Breast epithelium (tissue), 4 donors: ENCODE data around the gene SNX25. TPM values are rescaled to one million over a fixed set of nuclear protein-coding genes. Genes with fewer than 3 reads are reported as not detected.

Experiments used
- DNase-seq, 2 donors: peaks; one replicate each; pipeline ENCODE4 v3.0.0-alpha.2; 2019; ENCODE audit warnings: low spot score in 2 of 2
- H3K27ac ChIP-seq, 2 donors: fragments of 200-600 bp; sonication (generic) in 1 of 2; one replicate each; pipeline ENCODE4 v1.5.1; 2016 to 2019; ENCODE audit warnings: mild to moderate bottlenecking in 1 of 2
- H3K27me3 ChIP-seq, 2 donors: fragments of 200-600 bp; sonication (generic) in 1 of 2; one replicate each; pipeline versions ENCODE4 v1.5.1 to v1.6.0; 2017 to 2019; ENCODE audit warnings: control low read depth in 1 of 2, mild to moderate bottlenecking in 1 of 2
- H3K36me3 ChIP-seq: fragments of 200-600 bp; one replicate; pipeline ENCODE4 v1.5.1; 2019
- H3K4me1 ChIP-seq, 2 donors: fragments of 200-600 bp; sonication (generic); one replicate each; pipeline ENCODE4 v1.5.1; 2016 to 2019; ENCODE audit warnings: control low read depth in 1 of 2
- H3K4me3 ChIP-seq, 3 donors: fragments of 200-600 bp; sonication (generic); 1 replicate in 2 of 3; 2 replicates in 1 of 3; pipeline ENCODE4 v1.5.1; 2016 to 2019; ENCODE audit warnings: mild to moderate bottlenecking in 3 of 3, moderate library complexity in 2 of 3
- H3K9me3 ChIP-seq, 2 donors: fragments of 200-600 bp; sonication (generic) in 1 of 2; one replicate each; pipeline ENCODE4 v1.5.1; 2016 to 2019; ENCODE audit warnings: control low read depth in 1 of 2
- CTCF ChIP-seq, 3 donors: fragments of 450-650 bp; IDR thresholded peaks; one replicate each; pipeline ENCODE4 v1.5.1; 2016 to 2017; ENCODE audit warnings: antibody characterized with exemption in 3 of 3, mild to moderate bottlenecking in 3 of 3, moderate library complexity in 3 of 3
- POLR2A ChIP-seq: fragments of 450-650 bp; IDR thresholded peaks from one replicate; pipeline ENCODE4 v1.6.1; 2016; ENCODE audit warnings: antibody characterized with exemption, mild to moderate bottlenecking, moderate library complexity
- POLR2AphosphoS5 ChIP-seq, 3 donors: sonication (generic); formaldehyde crosslinking; IDR thresholded peaks; one replicate each; pipeline ENCODE4 v1.6.1; 2017; ENCODE audit warnings: antibody characterized with exemption in 3 of 3
- intact Hi-C: fragments of 100-400 bp; cut with DNase I; formaldehyde crosslinking; loops from one replicate; pipeline ENCODE4 v1.15.1; 2023; ENCODE audit warnings: low total_unique reads
- total RNA-seq, 3 donors: library from RNA; depleted of rRNA; stranded (reverse); fragments of >200 nt; gene quantifications; one replicate each; pipeline ENCODE4 v1.1.0, GENCODE V29; 2016

Gene SNX25
- total RNA-seq, 3 donors from 2014 or later = 16.8 to 30.1 (median 29.8) TPM

GRCh38 chr4:185265942-185266341, 56.5 kb downstream of the SNX25 start:
- TF ChIP-seq POLR2AphosphoS5 (IDR thresholded peaks at IDR 0.05) (no peak), POLR2A (no peak), CTCF (IDR thresholded peaks at IDR 0.05) (no peak)

GRCh38 chr4:185269286-185269685, 59.9 kb downstream of the SNX25 start:
- no peaks in the 10 kb centered on the region for H3K27me3 ChIP-seq
- TF ChIP-seq POLR2A = no peak
- TF ChIP-seq POLR2AphosphoS5 (IDR thresholded peaks at IDR 0.05) = no peak
- TF ChIP-seq CTCF (IDR thresholded peaks at IDR 0.05) = no peak
- no peak for DNase-seq
- no peaks in the 10 kb centered on the region for H3K36me3 ChIP-seq
- no peak overlapping the region for H3K4me3 ChIP-seq
- H3K9me3 ChIP-seq = no peaks in the 10 kb centered on the region
- no peak overlapping the region for H3K27ac ChIP-seq
- H3K4me1 ChIP-seq = no peaks in the 10 kb centered on the region
- intact Hi-C loops = no loop called here

More at GRCh38 chr4:185265942-185266341, 56.5 kb downstream of the SNX25 start:
- intact Hi-C loops = no loop called here
- Histone ChIP-seq H3K4me1 (no peaks in the 10 kb centered on the region), H3K36me3 (no peaks in the 10 kb centered on the region), H3K9me3 (no peaks in the 10 kb centered on the region), H3K27me3 (no peaks in the 10 kb centered on the region), H3K4me3 (no peak overlapping the region), H3K27ac (no peak overlapping the region)
- DNase-seq = no peak

- no peak overlapping the region for H3K27ac ChIP-seq
- H3K4me1 ChIP-seq = no peaks in the 10 kb centered on the region
- TF ChIP-seq POLR2AphosphoS5 (IDR thresholded peaks at IDR 0.05) (no peak), CTCF (IDR thresholded peaks at IDR 0.05) (no peak), POLR2A (no peak)
- no peaks in the 10 kb centered on the region for H3K27me3 ChIP-seq
- no peaks in the 10 kb centered on the region for H3K9me3 ChIP-seq
- H3K36me3 ChIP-seq = no peaks in the 10 kb centered on the region
- no peak for DNase-seq
- intact Hi-C loops = no loop called here
- H3K4me3 ChIP-seq = no peak overlapping the region
These were observed 60.6 kb downstream of the SNX25 start for GRCh38 chr4:185270037-185270436.

- TF ChIP-seq CTCF (IDR thresholded peaks at IDR 0.05) (no peak), POLR2AphosphoS5 (IDR thresholded peaks at IDR 0.05) (no peak), POLR2A (no peak)
- intact Hi-C loops = no loop called here
- Histone ChIP-seq H3K4me3 (no peak overlapping the region), H3K4me1 (no peaks in the 10 kb centered on the region), H3K27ac (no peak overlapping the region), H3K9me3 (no peaks in the 10 kb centered on the region), H3K27me3 (no peaks in the 10 kb centered on the region), H3K36me3 (no peaks in the 10 kb centered on the region)
- no peak for DNase-seq
These were observed 61.5 kb downstream of the SNX25 start for GRCh38 chr4:185270885-185271284.

- DNase-seq = no peak
- no peaks in the 10 kb centered on the region for H3K27me3 ChIP-seq
- intact Hi-C loops = no loop called here
- H3K27ac ChIP-seq = no peak overlapping the region
- no peaks in the 10 kb centered on the region for H3K4me1 ChIP-seq
- TF ChIP-seq POLR2AphosphoS5 (IDR thresholded peaks at IDR 0.05) (no peak), CTCF (IDR thresholded peaks at IDR 0.05) (no peak), POLR2A (no peak)
- no peaks in the 10 kb centered on the region for H3K9me3 ChIP-seq
- no peak overlapping the region for H3K4me3 ChIP-seq
- no peaks in the 10 kb centered on the region for H3K36me3 ChIP-seq
These were observed 62.8 kb downstream of the SNX25 start for GRCh38 chr4:185272245-185272644.
